ENCODE results near the gene SUCO. TPM values are rescaled to one million over a fixed set of nuclear protein-coding genes. Genes with fewer than 3 reads are reported as not detected.

The SUCO gene
- total RNA-seq, 1 donor from 2014 or later, result 35.2 TPM

DNA sequence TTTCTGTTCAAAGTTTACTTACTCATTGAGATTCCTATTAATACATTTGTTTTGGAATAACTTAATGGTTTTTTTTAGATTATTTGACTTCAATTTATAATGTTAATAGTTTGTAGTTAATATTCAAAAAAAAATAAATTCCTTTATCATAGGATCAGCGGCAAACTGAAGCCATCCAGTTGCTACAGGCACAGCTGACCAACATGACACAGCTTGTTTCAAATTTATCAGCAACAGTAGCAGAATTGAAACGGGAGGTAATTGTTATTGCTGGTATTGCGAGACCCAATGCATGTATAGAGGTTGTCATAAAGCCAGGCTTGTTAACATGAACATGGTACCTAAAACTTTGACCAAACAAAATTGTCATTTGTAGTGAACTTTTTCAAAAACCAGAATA is 67.0 kb downstream of the SUCO start:
- Mint-ChIP-seq H3K27me3 (ENCODE audit: low read depth) (no peaks in the 10 kb centered on the region), H3K4me3 (ENCODE audit: unreplicated experiment) (no peak overlapping the region), H3K9me3 (ENCODE audit: low read depth) (no peaks in the 10 kb centered on the region), H3K4me1 (ENCODE audit: low read depth) (no peaks in the 10 kb centered on the region), H3K27ac (ENCODE audit: unreplicated experiment) (no peak overlapping the region), H3K36me3 (ENCODE audit: low read depth) (peaks cover 34% of the 10 kb centered on the region)
- no peak for DNase-seq (ENCODE audit: low spot score)
- TF ChIP-seq, protein P1, sequence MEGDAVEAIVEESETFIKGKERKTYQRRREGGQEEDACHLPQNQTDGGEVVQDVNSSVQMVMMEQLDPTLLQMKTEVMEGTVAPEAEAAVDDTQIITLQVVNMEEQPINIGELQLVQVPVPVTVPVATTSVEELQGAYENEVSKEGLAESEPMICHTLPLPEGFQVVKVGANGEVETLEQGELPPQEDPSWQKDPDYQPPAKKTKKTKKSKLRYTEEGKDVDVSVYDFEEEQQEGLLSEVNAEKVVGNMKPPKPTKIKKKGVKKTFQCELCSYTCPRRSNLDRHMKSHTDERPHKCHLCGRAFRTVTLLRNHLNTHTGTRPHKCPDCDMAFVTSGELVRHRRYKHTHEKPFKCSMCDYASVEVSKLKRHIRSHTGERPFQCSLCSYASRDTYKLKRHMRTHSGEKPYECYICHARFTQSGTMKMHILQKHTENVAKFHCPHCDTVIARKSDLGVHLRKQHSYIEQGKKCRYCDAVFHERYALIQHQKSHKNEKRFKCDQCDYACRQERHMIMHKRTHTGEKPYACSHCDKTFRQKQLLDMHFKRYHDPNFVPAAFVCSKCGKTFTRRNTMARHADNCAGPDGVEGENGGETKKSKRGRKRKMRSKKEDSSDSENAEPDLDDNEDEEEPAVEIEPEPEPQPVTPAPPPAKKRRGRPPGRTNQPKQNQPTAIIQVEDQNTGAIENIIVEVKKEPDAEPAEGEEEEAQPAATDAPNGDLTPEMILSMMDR (IDR thresholded peaks at IDR 0.05), result no peak

DNA sequence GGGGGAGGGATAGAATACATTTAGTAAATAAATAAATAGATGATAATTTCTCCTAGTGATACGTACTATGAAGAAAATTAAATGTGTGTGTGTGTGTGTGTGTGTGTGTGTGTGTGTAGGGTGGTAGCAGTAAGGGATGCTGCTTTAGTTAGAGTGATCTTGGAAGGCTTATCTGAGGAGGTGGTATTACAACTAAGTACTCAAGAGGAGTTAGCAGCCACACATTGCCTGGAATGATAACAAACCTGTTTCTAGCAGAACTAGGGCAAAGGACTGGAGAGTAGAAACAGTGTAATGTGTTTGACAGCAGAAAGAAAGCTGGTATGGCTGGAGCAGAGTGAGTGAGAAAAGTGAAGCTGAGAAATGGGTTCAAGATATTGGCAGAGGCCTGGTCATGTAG is 67.7 kb downstream of the SUCO start:
- no peak for DNase-seq (ENCODE audit: low spot score)
- no peak overlapping the region for H3K27ac Mint-ChIP-seq (ENCODE audit: unreplicated experiment)
- no peaks in the 10 kb centered on the region for H3K4me1 Mint-ChIP-seq (ENCODE audit: low read depth)
- H3K27me3 Mint-ChIP-seq (ENCODE audit: low read depth), result no peaks in the 10 kb centered on the region
- H3K9me3 Mint-ChIP-seq (ENCODE audit: low read depth), result no peaks in the 10 kb centered on the region
- peaks cover 29% of the 10 kb centered on the region for H3K36me3 Mint-ChIP-seq (ENCODE audit: low read depth)
- TF ChIP-seq, protein P1 (IDR thresholded peaks at IDR 0.05), result no peak
- H3K4me3 Mint-ChIP-seq (ENCODE audit: unreplicated experiment), result no peak overlapping the region

DNA sequence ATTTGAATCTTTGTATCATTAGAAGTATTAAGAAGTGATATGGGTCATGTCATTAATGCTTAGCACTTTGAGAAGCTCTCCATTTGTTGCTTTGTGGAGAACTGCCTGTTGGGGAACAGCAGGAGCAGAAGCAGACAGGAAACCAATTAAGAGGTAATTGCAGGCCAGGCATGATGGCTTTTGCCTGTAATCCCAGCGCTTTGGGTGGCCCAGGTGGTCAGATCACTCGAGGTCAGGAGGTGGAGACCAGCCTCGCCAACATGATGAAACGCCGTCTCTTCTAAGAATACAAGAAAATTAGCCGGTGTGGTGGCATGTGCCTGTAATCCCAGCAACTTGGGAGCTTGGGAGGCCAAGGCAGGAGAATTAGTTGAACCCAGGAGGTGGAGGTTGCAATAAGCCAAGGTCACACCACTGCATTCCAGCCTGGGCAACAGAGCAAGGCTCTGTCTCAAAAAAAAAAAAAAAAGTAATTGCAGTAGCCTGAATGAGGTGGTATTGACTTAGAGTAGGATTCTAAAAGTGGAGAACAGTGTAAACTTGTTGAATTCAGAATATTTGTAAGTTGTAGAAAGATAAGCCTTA is 68.2 kb downstream of the SUCO start:
- no peak for DNase-seq (ENCODE audit: low spot score)
- peaks cover 24% of the 10 kb centered on the region for H3K36me3 Mint-ChIP-seq (ENCODE audit: low read depth)
- no peaks in the 10 kb centered on the region for H3K9me3 Mint-ChIP-seq (ENCODE audit: low read depth)
- H3K27me3 Mint-ChIP-seq (ENCODE audit: low read depth), result no peaks in the 10 kb centered on the region
- no peak overlapping the region for H3K27ac Mint-ChIP-seq (ENCODE audit: unreplicated experiment)
- H3K4me3 Mint-ChIP-seq (ENCODE audit: unreplicated experiment), result no peak overlapping the region
- no peaks in the 10 kb centered on the region for H3K4me1 Mint-ChIP-seq (ENCODE audit: low read depth)
- TF ChIP-seq, protein P1 (IDR thresholded peaks at IDR 0.05), result no peak

DNA sequence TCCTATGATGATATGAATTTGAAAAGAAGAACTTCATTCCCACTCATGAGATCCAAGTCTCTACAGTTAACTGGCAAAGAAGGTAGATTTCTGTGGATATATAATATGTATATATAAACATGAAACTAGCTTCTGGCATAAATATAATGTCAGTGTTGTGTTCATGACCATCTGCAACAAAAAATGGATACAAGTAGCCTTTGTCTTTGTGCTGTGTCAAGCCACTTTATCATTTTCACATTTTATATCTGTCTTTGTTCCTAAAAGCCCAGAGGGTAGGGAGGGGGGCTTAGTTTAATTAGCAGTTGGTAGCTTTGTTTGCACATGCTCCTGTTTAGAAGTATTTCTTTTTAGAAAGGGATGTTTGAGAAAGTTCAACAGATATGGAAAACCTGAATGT is 69.8 kb downstream of the SUCO start:
- TF ChIP-seq, protein P1 (IDR thresholded peaks at IDR 0.05), result no peak
- no peaks in the 10 kb centered on the region for H3K9me3 Mint-ChIP-seq (ENCODE audit: low read depth)
- H3K36me3 Mint-ChIP-seq (ENCODE audit: low read depth), result peaks cover 17% of the 10 kb centered on the region
- no peaks in the 10 kb centered on the region for H3K27me3 Mint-ChIP-seq (ENCODE audit: low read depth)
- no peak overlapping the region for H3K4me3 Mint-ChIP-seq (ENCODE audit: unreplicated experiment)
- H3K4me1 Mint-ChIP-seq (ENCODE audit: low read depth), result peaks cover 5% of the 10 kb centered on the region
- no peak for DNase-seq (ENCODE audit: low spot score)
- no peak overlapping the region for H3K27ac Mint-ChIP-seq (ENCODE audit: unreplicated experiment)

DNA sequence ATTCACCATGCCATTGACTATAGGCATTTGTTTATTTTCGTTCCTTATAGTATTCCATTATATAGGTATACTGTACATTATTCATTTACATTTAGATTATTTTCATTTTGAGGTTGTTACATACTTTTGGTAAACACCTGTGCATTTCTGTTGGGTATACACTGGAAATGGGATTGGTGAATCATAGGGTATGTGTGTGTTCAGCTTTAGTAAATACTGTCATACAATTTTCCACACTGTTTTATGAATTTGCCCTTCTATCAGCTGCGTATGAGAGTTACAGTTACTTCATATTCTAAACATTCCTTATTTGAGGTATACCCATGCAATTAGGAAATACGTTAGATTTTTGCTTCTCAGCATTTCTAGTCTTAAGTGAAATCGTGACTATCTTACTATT is 70.9 kb downstream of the SUCO start:
- H3K9me3 Mint-ChIP-seq (ENCODE audit: low read depth), result no peaks in the 10 kb centered on the region
- DNase-seq (ENCODE audit: low spot score), result no peak
- H3K27ac Mint-ChIP-seq (ENCODE audit: unreplicated experiment), result no peak overlapping the region
- H3K4me3 Mint-ChIP-seq (ENCODE audit: unreplicated experiment), result no peak overlapping the region
- peaks cover 5% of the 10 kb centered on the region for H3K4me1 Mint-ChIP-seq (ENCODE audit: low read depth)
- H3K36me3 Mint-ChIP-seq (ENCODE audit: low read depth), result peaks cover 12% of the 10 kb centered on the region
- TF ChIP-seq, protein P1 (IDR thresholded peaks at IDR 0.05), result no peak
- H3K27me3 Mint-ChIP-seq (ENCODE audit: low read depth), result no peaks in the 10 kb centered on the region

Measured in chondrocyte (in vitro differentiated cells).